Activated T-cell treated with anti-CD3 and anti-CD28 coated beads, Interleukin-2, amount 50 U/mL, for 24 hours (primary cell): ENCODE measurements around the gene CDH20.

Source experiments
- DNase-seq: peaks from one replicate; pipeline ENCODE4 v3.0.0-alpha.2; 2020
- H3K27ac Mint-ChIP-seq: 2 replicates; pipeline ENCODE4 v1.8.0; 2020; ENCODE audit warnings: mild to moderate bottlenecking, mixed read lengths
- H3K27me3 Mint-ChIP-seq: 2 replicates; pipeline ENCODE4 v1.8.0; 2020; ENCODE audit warnings: mixed read lengths
- H3K36me3 Mint-ChIP-seq: 2 replicates; pipeline ENCODE4 v1.8.0; 2020; ENCODE audit warnings: low read depth, mixed read lengths
- H3K4me1 Mint-ChIP-seq: 2 replicates; pipeline ENCODE4 v1.8.0; 2020; ENCODE audit warnings: low read depth, mixed read lengths
- H3K4me3 Mint-ChIP-seq: 2 replicates; pipeline ENCODE4 v1.8.0; 2020; ENCODE audit warnings: mild to moderate bottlenecking, moderate library complexity, mixed read lengths
- H3K9me3 Mint-ChIP-seq: 2 replicates; pipeline ENCODE4 v1.8.0; 2020; ENCODE audit warnings: mixed read lengths

Gene CDH20

DNA sequence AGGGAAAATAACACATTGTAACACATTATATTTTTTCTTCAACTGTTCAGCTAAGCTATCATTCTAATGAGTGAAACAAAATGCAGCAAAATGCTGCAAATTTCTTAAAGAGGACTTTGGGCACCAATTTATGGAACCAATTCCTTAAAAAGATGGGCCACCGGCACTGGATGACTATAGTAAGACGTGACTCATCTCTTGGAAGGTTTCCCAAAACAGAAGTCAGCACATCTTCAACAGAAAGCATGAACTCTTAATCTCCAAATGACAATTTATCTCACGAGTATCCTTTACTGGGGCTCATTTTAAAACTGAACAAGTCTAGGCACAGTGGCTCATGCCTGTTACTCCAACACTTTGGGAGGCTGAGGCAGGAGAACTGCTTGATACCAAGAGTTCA, 213.4 kb downstream of the CDH20 start:
- H3K27me3 Mint-ChIP-seq, result peaks cover 19% of the 10 kb centered on the region
- no peak overlapping the region for H3K4me3 Mint-ChIP-seq
- DNase-seq, result no peak
- H3K36me3 Mint-ChIP-seq, result no peaks in the 10 kb centered on the region
- H3K9me3 Mint-ChIP-seq, result no peaks in the 10 kb centered on the region
- no peak overlapping the region for H3K27ac Mint-ChIP-seq
- no peaks in the 10 kb centered on the region for H3K4me1 Mint-ChIP-seq

DNA sequence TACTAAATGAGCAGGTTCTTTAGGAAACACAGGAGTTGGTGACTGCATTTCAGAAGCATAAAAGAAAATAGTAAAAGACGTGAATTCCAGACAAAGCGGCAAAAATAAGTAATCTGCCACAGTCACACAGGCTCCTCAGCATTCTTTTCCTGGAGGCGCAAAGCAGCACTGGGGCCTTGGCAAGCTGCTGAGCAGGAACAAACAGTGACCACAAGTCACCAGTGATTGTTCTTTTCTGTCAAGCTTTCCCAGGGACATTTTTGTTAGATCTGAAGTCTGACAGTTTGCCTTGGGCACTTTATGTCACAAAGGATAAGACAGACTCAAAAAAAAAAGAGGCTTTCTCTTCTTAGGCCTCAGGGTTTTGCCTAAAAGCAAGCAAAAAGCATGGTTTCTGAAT, 216.2 kb downstream of the CDH20 start:
- no peaks in the 10 kb centered on the region for H3K9me3 Mint-ChIP-seq
- H3K36me3 Mint-ChIP-seq, result no peaks in the 10 kb centered on the region
- DNase-seq, result no peak
- H3K4me3 Mint-ChIP-seq, result no peak overlapping the region
- peaks cover 2% of the 10 kb centered on the region for H3K4me1 Mint-ChIP-seq
- H3K27ac Mint-ChIP-seq, result no peak overlapping the region
- H3K27me3 Mint-ChIP-seq, result peaks cover 19% of the 10 kb centered on the region

- H3K4me1 Mint-ChIP-seq, result peaks cover 7% of the 10 kb centered on the region
- H3K27me3 Mint-ChIP-seq, result peaks cover 17% of the 10 kb centered on the region
- no peak overlapping the region for H3K27ac Mint-ChIP-seq
- H3K36me3 Mint-ChIP-seq, result no peaks in the 10 kb centered on the region
- no peak for DNase-seq
- H3K9me3 Mint-ChIP-seq, result no peaks in the 10 kb centered on the region
- H3K4me3 Mint-ChIP-seq, result no peak overlapping the region
Measured at GRCh38 chr18:61549889-61550288, 216.7 kb downstream of the CDH20 start.

- Mint-ChIP-seq H3K4me1 (peaks cover 11% of the 10 kb centered on the region), H3K9me3 (no peaks in the 10 kb centered on the region), H3K27ac (no peak overlapping the region), H3K36me3 (no peaks in the 10 kb centered on the region), H3K4me3 (no peak overlapping the region), H3K27me3 (peaks cover 17% of the 10 kb centered on the region)
- DNase-seq, result no peak
Measured at GRCh38 chr18:61551586-61551985, 218.4 kb downstream of the CDH20 start.

DNA sequence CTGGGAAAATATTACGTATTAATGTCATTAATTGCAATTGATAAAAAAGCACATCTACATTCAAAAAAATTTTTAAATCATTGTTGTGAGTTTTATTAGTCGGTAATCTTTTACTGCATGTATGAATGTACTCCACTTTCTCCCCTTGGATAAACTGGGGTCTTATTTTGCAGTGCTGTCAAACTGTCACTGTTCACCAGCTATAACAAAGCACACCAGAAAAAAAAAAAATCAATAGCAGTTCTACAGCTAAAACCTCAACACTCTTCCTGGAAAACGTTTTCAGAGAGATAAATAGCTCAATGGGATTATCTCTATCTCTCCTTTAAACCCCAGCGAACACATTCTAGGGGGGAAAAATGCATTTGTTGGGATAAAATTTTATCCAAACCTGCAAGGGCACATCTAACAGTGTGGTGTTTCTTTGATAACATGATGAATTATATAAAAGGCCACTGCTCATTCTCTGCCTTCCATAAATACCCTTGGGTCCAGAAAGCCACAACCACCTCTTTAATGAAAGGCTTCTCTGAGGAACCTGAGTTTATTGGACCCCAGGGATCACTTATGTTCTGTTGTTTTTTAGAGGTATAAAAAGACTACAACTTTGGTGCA, 219.9 kb downstream of the CDH20 start:
- Mint-ChIP-seq H3K27me3 (peaks cover 20% of the 10 kb centered on the region), H3K36me3 (no peaks in the 10 kb centered on the region), H3K4me1 (peaks cover 11% of the 10 kb centered on the region), H3K9me3 (no peaks in the 10 kb centered on the region), H3K27ac (no peak overlapping the region), H3K4me3 (no peak overlapping the region)
- no peak for DNase-seq

- DNase-seq, result peak; percentile 38
- H3K4me1 Mint-ChIP-seq, result peaks cover 11% of the 10 kb centered on the region
- H3K36me3 Mint-ChIP-seq, result no peaks in the 10 kb centered on the region
- no peaks in the 10 kb centered on the region for H3K9me3 Mint-ChIP-seq
- peak overlapping the region; percentile 36 for H3K4me3 Mint-ChIP-seq
- peak overlapping the region; percentile 23 for H3K27ac Mint-ChIP-seq
- H3K27me3 Mint-ChIP-seq, result peaks cover 20% of the 10 kb centered on the region
Measured at GRCh38 chr18:61554117-61554776, 221.0 kb downstream of the CDH20 start.

DNA sequence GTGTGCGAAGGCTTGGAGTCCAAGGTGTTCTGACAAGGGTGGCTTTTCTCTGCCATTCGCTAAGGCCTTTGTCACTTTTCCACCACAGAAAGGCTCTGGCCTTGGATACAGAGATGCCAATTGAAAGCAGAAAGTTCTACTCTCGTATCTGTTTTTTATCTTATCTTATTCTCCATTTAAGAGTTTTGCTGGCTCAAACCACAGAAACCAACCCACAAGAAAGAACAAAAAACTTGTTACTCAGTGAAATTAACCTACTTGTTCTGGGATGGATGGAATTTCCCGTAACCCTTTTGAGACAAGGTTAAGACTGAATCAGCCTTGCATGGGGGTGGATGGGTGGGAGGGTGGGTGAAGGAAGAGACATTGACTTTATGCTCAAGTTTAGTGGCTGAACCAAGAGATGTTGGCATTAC, 221.7 kb downstream of the CDH20 start:
- Mint-ChIP-seq H3K9me3 (no peaks in the 10 kb centered on the region), H3K27me3 (peaks cover 19% of the 10 kb centered on the region), H3K4me3 (peak overlapping the region; percentile 36), H3K36me3 (no peaks in the 10 kb centered on the region), H3K27ac (peak overlapping the region; percentile 23), H3K4me1 (peaks cover 11% of the 10 kb centered on the region)
- no peak for DNase-seq

DNA sequence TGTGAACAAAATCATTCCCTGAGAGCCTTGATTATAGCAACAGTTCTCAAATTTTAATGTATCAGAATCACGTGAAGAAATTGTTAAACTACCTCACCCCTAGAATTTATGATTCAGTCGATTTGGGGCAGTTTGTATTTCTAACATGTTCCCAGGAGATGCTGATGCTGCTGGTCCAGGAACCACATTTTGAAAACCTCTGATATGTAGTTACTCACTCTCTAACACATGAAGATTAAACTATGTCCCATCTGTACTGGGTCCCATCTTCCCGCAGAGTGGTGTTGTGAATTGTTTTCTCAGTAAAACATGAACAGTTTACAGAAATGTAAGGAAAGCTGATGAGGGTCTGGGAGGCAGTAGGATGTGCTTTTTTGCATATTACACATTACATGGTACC, 223.1 kb downstream of the CDH20 start:
- Mint-ChIP-seq H3K9me3 (no peaks in the 10 kb centered on the region), H3K27me3 (peaks cover 11% of the 10 kb centered on the region), H3K4me3 (no peak overlapping the region), H3K27ac (no peak overlapping the region), H3K4me1 (peaks cover 11% of the 10 kb centered on the region), H3K36me3 (no peaks in the 10 kb centered on the region)
- DNase-seq, result no peak

GRCh38 chr18:61556862-61557261, 223.6 kb downstream of the CDH20 start:
- H3K9me3 Mint-ChIP-seq, result no peaks in the 10 kb centered on the region
- peaks cover 11% of the 10 kb centered on the region for H3K27me3 Mint-ChIP-seq
- no peaks in the 10 kb centered on the region for H3K36me3 Mint-ChIP-seq
- H3K4me3 Mint-ChIP-seq, result no peak overlapping the region
- no peak for DNase-seq
- no peak overlapping the region for H3K27ac Mint-ChIP-seq
- H3K4me1 Mint-ChIP-seq, result peaks cover 11% of the 10 kb centered on the region

DNA sequence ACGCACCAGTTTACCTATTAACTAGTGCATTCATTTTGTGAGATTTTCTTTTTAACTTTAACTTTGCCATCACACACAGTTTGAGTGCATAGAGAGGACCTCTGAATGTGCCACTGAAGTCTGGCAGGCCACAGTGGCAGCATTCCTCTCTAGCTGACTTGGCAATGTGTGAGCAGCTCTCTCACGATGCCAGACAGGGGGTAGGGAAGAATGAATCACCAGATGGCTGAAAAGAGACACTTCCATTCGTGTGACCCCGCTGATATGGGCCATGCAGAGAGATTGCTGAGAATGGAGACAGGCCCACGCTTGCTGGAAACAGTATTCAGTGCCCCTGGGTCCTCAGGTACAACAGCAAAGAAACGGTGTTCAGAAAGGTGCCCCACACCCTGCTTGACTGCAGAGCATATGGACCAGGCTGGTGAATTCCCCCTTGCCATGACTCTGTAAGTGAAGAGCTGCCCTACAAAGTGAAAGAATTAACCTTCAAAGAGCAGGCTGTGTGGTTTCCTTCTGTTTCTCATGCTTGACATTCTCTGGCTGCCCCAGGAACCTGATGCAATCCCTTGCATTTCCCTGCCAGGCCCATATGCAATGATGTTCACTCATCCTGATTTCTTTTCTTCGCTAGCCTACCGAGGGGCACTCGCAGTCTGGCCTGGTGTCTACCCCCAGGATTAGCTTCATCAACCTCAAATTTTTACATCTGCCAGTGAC, 236.1 kb downstream of the CDH20 start:
- peaks cover 43% of the 10 kb centered on the region for H3K27me3 Mint-ChIP-seq
- no peak for DNase-seq
- H3K9me3 Mint-ChIP-seq, result no peaks in the 10 kb centered on the region
- no peak overlapping the region for H3K27ac Mint-ChIP-seq
- H3K4me3 Mint-ChIP-seq, result no peak overlapping the region
- H3K4me1 Mint-ChIP-seq, result no peaks in the 10 kb centered on the region
- no peaks in the 10 kb centered on the region for H3K36me3 Mint-ChIP-seq

- DNase-seq, result no peak
- H3K9me3 Mint-ChIP-seq, result no peaks in the 10 kb centered on the region
- H3K4me3 Mint-ChIP-seq, result no peak overlapping the region
- no peaks in the 10 kb centered on the region for H3K36me3 Mint-ChIP-seq
- H3K27me3 Mint-ChIP-seq, result peaks cover 45% of the 10 kb centered on the region
- no peaks in the 10 kb centered on the region for H3K4me1 Mint-ChIP-seq
- H3K27ac Mint-ChIP-seq, result no peak overlapping the region
Measured at GRCh38 chr18:61570070-61570469, 236.8 kb downstream of the CDH20 start.

GRCh38 chr18:61572084-61572655, 238.9 kb downstream of the CDH20 start:
- no peak overlapping the region for H3K4me3 Mint-ChIP-seq
- no peak for DNase-seq
- H3K4me1 Mint-ChIP-seq, result no peaks in the 10 kb centered on the region
- H3K27ac Mint-ChIP-seq, result no peak overlapping the region
- no peaks in the 10 kb centered on the region for H3K9me3 Mint-ChIP-seq
- peaks cover 59% of the 10 kb centered on the region for H3K27me3 Mint-ChIP-seq
- no peaks in the 10 kb centered on the region for H3K36me3 Mint-ChIP-seq

GRCh38 chr18:61572871-61573270, 239.6 kb downstream of the CDH20 start:
- H3K27me3 Mint-ChIP-seq, result peaks cover 60% of the 10 kb centered on the region
- H3K4me1 Mint-ChIP-seq, result no peaks in the 10 kb centered on the region
- H3K9me3 Mint-ChIP-seq, result no peaks in the 10 kb centered on the region
- no peak overlapping the region for H3K4me3 Mint-ChIP-seq
- no peak overlapping the region for H3K27ac Mint-ChIP-seq
- no peaks in the 10 kb centered on the region for H3K36me3 Mint-ChIP-seq
- no peak for DNase-seq

DNA sequence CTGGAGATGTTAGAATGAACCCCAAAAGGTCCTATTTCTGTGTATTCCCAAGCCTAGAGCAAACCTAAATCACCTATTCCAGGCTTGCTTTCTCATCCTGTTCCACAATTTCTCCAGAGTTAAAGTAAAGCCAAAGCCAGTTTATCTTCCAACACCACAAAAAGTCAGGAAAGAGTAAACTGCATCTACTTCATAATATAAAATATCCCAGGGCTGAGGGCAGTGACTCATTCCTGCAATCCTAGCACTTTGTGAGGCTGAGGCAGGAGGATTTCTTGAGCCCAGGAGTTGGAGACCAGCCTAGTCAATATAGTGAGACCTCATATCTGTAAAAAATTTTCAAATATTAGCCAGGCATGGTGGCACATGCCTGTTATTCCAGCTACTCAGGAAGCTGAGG, 241.4 kb downstream of the CDH20 start:
- DNase-seq, result no peak
- H3K27me3 Mint-ChIP-seq, result peaks cover 62% of the 10 kb centered on the region
- no peaks in the 10 kb centered on the region for H3K36me3 Mint-ChIP-seq
- no peaks in the 10 kb centered on the region for H3K4me1 Mint-ChIP-seq
- no peaks in the 10 kb centered on the region for H3K9me3 Mint-ChIP-seq
- no peak overlapping the region for H3K4me3 Mint-ChIP-seq
- H3K27ac Mint-ChIP-seq, result no peak overlapping the region

GRCh38 chr18:61575419-61575818, 242.2 kb downstream of the CDH20 start:
- H3K4me3 Mint-ChIP-seq, result no peak overlapping the region
- no peak overlapping the region for H3K27ac Mint-ChIP-seq
- peaks cover 67% of the 10 kb centered on the region for H3K27me3 Mint-ChIP-seq
- H3K4me1 Mint-ChIP-seq, result no peaks in the 10 kb centered on the region
- DNase-seq, result no peak
- H3K9me3 Mint-ChIP-seq, result no peaks in the 10 kb centered on the region
- no peaks in the 10 kb centered on the region for H3K36me3 Mint-ChIP-seq
